Measurements from ENCODE around the gene AARS1. TPM values are rescaled to one million over a fixed set of nuclear protein-coding genes. Genes with fewer than 3 reads are reported as not detected.
"Not testable (repeated sequence)": the region's sequence is repeated elsewhere in the genome, so short reads cannot be mapped to it uniquely, and the experiment has no call there.

AARS1 gene
- 10 to 100 TPM; 53.1 to 96.2 (median 63.2) TPM for total RNA-seq
- polyA plus RNA-seq = 10 to 100 TPM; 23.9 to 82.0 TPM
- long read RNA-seq, donor 1, transcript AARS-201 (21 exons, 3,477 nt) = major isoform, 80 of 103 reads
- long read RNA-seq, donor 1, partial matches to known transcripts = 18 of 103 reads
- long read RNA-seq, donor 1, other reads (novel, unspliced or antisense) = 5 of 103 reads
- long read RNA-seq, donor 2, transcript AARS-201 (21 exons, 3,477 nt) = major isoform, 237 of 289 reads
- long read RNA-seq, donor 2, partial matches to known transcripts = 33 of 289 reads
- long read RNA-seq, donor 2, other reads (novel, unspliced or antisense) = 19 of 289 reads
- long read RNA-seq, donor 3, transcript AARS-201 (21 exons, 3,477 nt) = major isoform, 100 of 128 reads
- long read RNA-seq, donor 3, partial matches to known transcripts = 17 of 128 reads
- long read RNA-seq, donor 3, other reads (novel, unspliced or antisense) = 11 of 128 reads

- H3K27ac ChIP-seq = peak within 1 kb of the TSS; percentile 66 to 93 (median 86)
- no peaks in the 10 kb centered on the region for H3K27me3 ChIP-seq
- intact Hi-C loops (cut with DNase I) = loop anchor here in 1 of 10 donors (10.0 kb wide), 1 partner anchor 55 kb away; the partner anchor contains the start of gene DDX19A
- ATAC-seq (peak; percentile 99 to 100 (median 99)), DNase-seq (peak; percentile 96 to 98 (median 97))
- TF ChIP-seq POLR2A (IDR thresholded peaks at IDR 0.05) (peak; percentile 56 to 94), CTCF (IDR thresholded peaks at IDR 0.05) (peak in 1 of 12 donors; percentile 15)
- peak within 1 kb of the TSS; percentile 47 to 99 (median 78) for H3K4me3 ChIP-seq
- no peaks in the 10 kb centered on the region for H3K9me3 ChIP-seq
- peaks cover 0 to 25% (median 12%) of the 10 kb centered on the region in 12 donors for H3K4me1 ChIP-seq
- 2 to 5% (median 2%) methylated on average over 28 to 53 of the region's 53 CpGs for WGBS, 4 donors
- peaks cover 0 to 12% (median 6%) of the 10 kb centered on the region in 9 donors for H3K36me3 ChIP-seq
These were observed at the start of gene AARS1 for GRCh38 chr16:70289229-70290094. AARS1 (minus strand) TSS chr16:70289506; CDS start chr16:70282763, 6,743 bp downstream.

GRCh38 chr16:70337814-70338213 is 48.5 kb upstream of the AARS1 start:
- WGBS, 4 donors = 96 to 99% (median 97%) methylated on average over 5 of the region's 5 CpGs
- no peak overlapping the region for H3K4me3 ChIP-seq
- intact Hi-C loops (cut with DNase I) = loop anchor here in 1 of 10 donors (10.0 kb wide), 1 partner anchor 317 kb away; no protein-coding TSS in a partner anchor
- no peaks in the 10 kb centered on the region for H3K9me3 ChIP-seq
- no peak overlapping the region for H3K27ac ChIP-seq
- H3K27me3 ChIP-seq = no peaks in the 10 kb centered on the region
- DNase-seq (no peak), ATAC-seq (no peak)
- no peak for TF ChIP-seq POLR2A (IDR thresholded peaks at IDR 0.05)
- no peak for TF ChIP-seq CTCF (IDR thresholded peaks at IDR 0.05)
- H3K36me3 ChIP-seq = peaks cover 0 to 44% (median 33%) of the 10 kb centered on the region in 9 donors
- peaks cover 0 to 9% (median 0%) of the 10 kb centered on the region in 12 donors for H3K4me1 ChIP-seq

- not testable (repeated sequence) for DNase-seq, ATAC-seq, H3K27ac ChIP-seq, H3K4me3 ChIP-seq, H3K27me3 ChIP-seq, H3K4me1 ChIP-seq, H3K9me3 ChIP-seq
- intact Hi-C loops (cut with DNase I) = loop anchor here in 3 of 10 donors (5.0 to 10.0 kb wide), 2 partner anchors 320 to 322 kb away; no protein-coding TSS in a partner anchor
- H3K36me3 ChIP-seq = peaks cover 0 to 88% (median 75%) of the 10 kb centered on the region in 9 donors
- WGBS, 4 donors = 68 to 85% (median 76%) methylated on average over 5 to 7 of the region's 12 CpGs
These were observed 43.4 kb upstream of the AARS1 start for GRCh38 chr16:70332728-70333127.

GRCh38 chr16:70331588-70332358 is 42.5 kb upstream of the AARS1 start:
- no peaks in the 10 kb centered on the region for H3K9me3 ChIP-seq
- H3K36me3 ChIP-seq = peaks cover 0 to 97% (median 85%) of the 10 kb centered on the region in 9 donors
- H3K27ac ChIP-seq = no peak overlapping the region
- TF ChIP-seq POLR2A (IDR thresholded peaks at IDR 0.05) (no peak), CTCF (IDR thresholded peaks at IDR 0.05) (peak; percentile 30 to 64 (median 46))
- DNase-seq = no peak
- H3K27me3 ChIP-seq = no peaks in the 10 kb centered on the region
- H3K4me1 ChIP-seq = no peaks in the 10 kb centered on the region
- ATAC-seq = peak; percentile 60 to 73 (median 69)
- 51 to 62% (median 59%) methylated on average over 9 of the region's 9 CpGs for WGBS, 4 donors
- H3K4me3 ChIP-seq = no peak overlapping the region
- intact Hi-C loops (cut with DNase I) = loop anchor here in 3 of 10 donors (5.0 to 10.0 kb wide), 2 partner anchors 321 to 323 kb away; no protein-coding TSS in a partner anchor
